Measurements from ENCODE around the gene GLIS1.

DNA sequence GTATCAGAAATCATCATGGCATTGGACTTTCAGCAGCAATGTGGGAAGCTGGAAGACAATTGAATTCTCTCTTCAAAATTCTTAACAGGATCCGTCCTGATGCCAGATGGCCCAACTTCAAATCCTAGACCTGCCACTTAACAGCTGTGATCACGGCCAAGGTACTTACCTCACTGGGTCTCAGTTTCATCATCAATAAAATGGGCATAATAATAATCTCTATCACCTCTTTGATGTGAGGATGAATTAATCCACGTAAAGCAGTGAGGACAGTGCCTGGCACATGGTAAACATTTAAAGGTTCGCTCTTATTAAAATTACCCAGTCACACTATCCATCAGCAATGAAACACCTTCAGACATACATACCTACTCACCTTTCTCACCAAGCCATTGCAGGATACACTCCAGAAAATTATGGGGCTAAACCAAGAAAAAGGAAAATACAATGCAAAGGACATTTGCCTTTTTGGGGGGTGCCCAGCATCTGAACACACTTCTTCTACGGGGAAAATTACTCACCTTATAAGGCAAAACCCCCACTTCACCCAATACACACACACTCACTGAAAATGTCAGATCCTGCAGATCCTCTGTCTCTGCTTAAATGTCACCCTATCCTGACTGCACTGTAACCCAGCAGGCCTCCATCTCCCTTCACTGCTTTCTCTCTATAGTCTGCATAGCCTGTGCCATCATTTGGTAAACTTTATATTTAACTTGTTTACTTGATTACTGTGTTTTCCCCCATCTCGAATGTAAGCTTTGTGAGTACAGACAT is 21.7 kb downstream of the GLIS1 start:
- TF ChIP-seq TARDBP (IDR thresholded peaks at IDR 0.05), result no peak
- no peak for TF ChIP-seq L3MBTL2 (conservative IDR thresholded peaks at IDR 0.05)
- TF ChIP-seq ZNF384 (IDR thresholded peaks at IDR 0.05), result no peak
- no peak for TF ChIP-seq FOXM1 (IDR thresholded peaks at IDR 0.05; ENCODE audit: borderline replicate concordance)
- no peak for TF ChIP-seq FOXA1 (IDR thresholded peaks at IDR 0.05)
- TF ChIP-seq SUZ12 (IDR thresholded peaks at IDR 0.05), result no peak
- no peak for TF ChIP-seq CTBP1 (IDR thresholded peaks at IDR 0.05; ENCODE audit: borderline replicate concordance)
- TF ChIP-seq, protein P1, sequence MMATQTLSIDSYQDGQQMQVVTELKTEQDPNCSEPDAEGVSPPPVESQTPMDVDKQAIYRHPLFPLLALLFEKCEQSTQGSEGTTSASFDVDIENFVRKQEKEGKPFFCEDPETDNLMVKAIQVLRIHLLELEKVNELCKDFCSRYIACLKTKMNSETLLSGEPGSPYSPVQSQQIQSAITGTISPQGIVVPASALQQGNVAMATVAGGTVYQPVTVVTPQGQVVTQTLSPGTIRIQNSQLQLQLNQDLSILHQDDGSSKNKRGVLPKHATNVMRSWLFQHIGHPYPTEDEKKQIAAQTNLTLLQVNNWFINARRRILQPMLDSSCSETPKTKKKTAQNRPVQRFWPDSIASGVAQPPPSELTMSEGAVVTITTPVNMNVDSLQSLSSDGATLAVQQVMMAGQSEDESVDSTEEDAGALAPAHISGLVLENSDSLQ (IDR thresholded peaks at IDR 0.05), result no peak
